Measurements from ENCODE around the gene MRPS18A. TPM values are rescaled to one million over a fixed set of nuclear protein-coding genes. Genes with fewer than 3 reads are reported as not detected.

Gene MRPS18A
- total RNA-seq, 1 donor from 2014 or later = 49.1 TPM

DNA sequence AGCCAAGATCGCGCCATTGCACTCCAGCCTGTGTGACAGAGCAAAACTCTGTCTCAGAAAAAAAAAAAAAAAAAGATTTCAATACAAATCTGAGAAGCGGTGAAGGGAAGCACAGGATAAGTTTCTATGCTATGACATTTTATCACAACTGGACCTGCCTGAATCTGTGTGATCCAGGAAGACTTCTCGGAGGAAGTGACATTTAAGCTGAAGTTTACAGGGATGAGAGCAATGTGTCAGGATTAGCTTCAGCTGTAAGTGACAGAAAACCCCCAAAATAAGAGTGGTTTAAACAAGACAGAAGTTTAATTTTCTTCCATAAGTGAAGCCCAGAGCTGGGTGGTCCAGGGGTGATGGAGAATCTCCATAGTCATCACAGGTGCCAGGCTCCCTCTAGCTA lies 33.4 kb upstream of the MRPS18A start:
- Mint-ChIP-seq H3K27me3 (peaks cover 9% of the 10 kb centered on the region), H3K4me3 (no peak overlapping the region), H3K36me3 (no peaks in the 10 kb centered on the region), H3K4me1 (ENCODE audit: unreplicated experiment) (peaks cover 16% of the 10 kb centered on the region), H3K9me3 (no peaks in the 10 kb centered on the region), H3K27ac (no peak overlapping the region)
- TF ChIP-seq, protein P1, sequence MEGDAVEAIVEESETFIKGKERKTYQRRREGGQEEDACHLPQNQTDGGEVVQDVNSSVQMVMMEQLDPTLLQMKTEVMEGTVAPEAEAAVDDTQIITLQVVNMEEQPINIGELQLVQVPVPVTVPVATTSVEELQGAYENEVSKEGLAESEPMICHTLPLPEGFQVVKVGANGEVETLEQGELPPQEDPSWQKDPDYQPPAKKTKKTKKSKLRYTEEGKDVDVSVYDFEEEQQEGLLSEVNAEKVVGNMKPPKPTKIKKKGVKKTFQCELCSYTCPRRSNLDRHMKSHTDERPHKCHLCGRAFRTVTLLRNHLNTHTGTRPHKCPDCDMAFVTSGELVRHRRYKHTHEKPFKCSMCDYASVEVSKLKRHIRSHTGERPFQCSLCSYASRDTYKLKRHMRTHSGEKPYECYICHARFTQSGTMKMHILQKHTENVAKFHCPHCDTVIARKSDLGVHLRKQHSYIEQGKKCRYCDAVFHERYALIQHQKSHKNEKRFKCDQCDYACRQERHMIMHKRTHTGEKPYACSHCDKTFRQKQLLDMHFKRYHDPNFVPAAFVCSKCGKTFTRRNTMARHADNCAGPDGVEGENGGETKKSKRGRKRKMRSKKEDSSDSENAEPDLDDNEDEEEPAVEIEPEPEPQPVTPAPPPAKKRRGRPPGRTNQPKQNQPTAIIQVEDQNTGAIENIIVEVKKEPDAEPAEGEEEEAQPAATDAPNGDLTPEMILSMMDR (conservative IDR thresholded peaks at IDR 0.05) = no peak
- no peak for DNase-seq (ENCODE audit: extremely low spot score, unreplicated experiment)

- DNase-seq (ENCODE audit: extremely low spot score, unreplicated experiment) = no peak
- Mint-ChIP-seq H3K4me1 (ENCODE audit: unreplicated experiment) (peaks cover 19% of the 10 kb centered on the region), H3K9me3 (no peaks in the 10 kb centered on the region), H3K27ac (no peak overlapping the region), H3K4me3 (no peak overlapping the region), H3K27me3 (peaks cover 9% of the 10 kb centered on the region), H3K36me3 (no peaks in the 10 kb centered on the region)
- TF ChIP-seq, protein P1 (conservative IDR thresholded peaks at IDR 0.05) = no peak
Observed at GRCh38 chr6:43719511-43719910, 31.9 kb upstream of the MRPS18A start.

GRCh38 chr6:43718387-43719105 lies 31.0 kb upstream of the MRPS18A start:
- no peak for DNase-seq (ENCODE audit: extremely low spot score, unreplicated experiment)
- Mint-ChIP-seq H3K9me3 (no peaks in the 10 kb centered on the region), H3K27me3 (peaks cover 13% of the 10 kb centered on the region), H3K27ac (no peak overlapping the region), H3K4me3 (no peak overlapping the region), H3K36me3 (no peaks in the 10 kb centered on the region), H3K4me1 (ENCODE audit: unreplicated experiment) (peaks cover 24% of the 10 kb centered on the region)
- TF ChIP-seq, protein P1 (conservative IDR thresholded peaks at IDR 0.05) = no peak

- H3K9me3 Mint-ChIP-seq = no peaks in the 10 kb centered on the region
- no peak overlapping the region for H3K4me3 Mint-ChIP-seq
- no peak for DNase-seq (ENCODE audit: extremely low spot score, unreplicated experiment)
- TF ChIP-seq, protein P1 (conservative IDR thresholded peaks at IDR 0.05) = no peak
- H3K27me3 Mint-ChIP-seq = peaks cover 13% of the 10 kb centered on the region
- peaks cover 23% of the 10 kb centered on the region for H3K4me1 Mint-ChIP-seq (ENCODE audit: unreplicated experiment)
- no peaks in the 10 kb centered on the region for H3K36me3 Mint-ChIP-seq
- H3K27ac Mint-ChIP-seq = no peak overlapping the region
Observed at GRCh38 chr6:43717822-43718221, 30.2 kb upstream of the MRPS18A start.

GRCh38 chr6:43717389-43717788 lies 29.8 kb upstream of the MRPS18A start:
- H3K4me3 Mint-ChIP-seq = no peak overlapping the region
- H3K27ac Mint-ChIP-seq = no peak overlapping the region
- peaks cover 13% of the 10 kb centered on the region for H3K27me3 Mint-ChIP-seq
- H3K9me3 Mint-ChIP-seq = no peaks in the 10 kb centered on the region
- peaks cover 23% of the 10 kb centered on the region for H3K4me1 Mint-ChIP-seq (ENCODE audit: unreplicated experiment)
- H3K36me3 Mint-ChIP-seq = no peaks in the 10 kb centered on the region
- DNase-seq (ENCODE audit: extremely low spot score, unreplicated experiment) = no peak
- TF ChIP-seq, protein P1 (conservative IDR thresholded peaks at IDR 0.05) = no peak

All from type B pancreatic cell (in vitro differentiated cells).